NCI-H345 treated with DMSO at 0.1 percent for 48 hours (cell line): ENCODE results near the gene BTBD19.

Experiments used
- DNase-seq: peaks from one replicate; lab custom pipeline; 2025; ENCODE audit not compliant: unreplicated experiment; lab: John Stamatoyannopoulos, UW

The BTBD19 gene

GRCh38 chr1:44853201-44853600 lies 44.9 kb downstream of the BTBD19 start:
- DNase-seq, result no peak

GRCh38 chr1:44854970-44855369 lies 46.6 kb downstream of the BTBD19 start:
- DNase-seq, result no peak

- no peak for DNase-seq
Measured at GRCh38 chr1:44855742-44856141, 47.4 kb downstream of the BTBD19 start.

- DNase-seq, result no peak
Measured at GRCh38 chr1:44857446-44857845, 49.1 kb downstream of the BTBD19 start.

- DNase-seq, result no peak
Measured at GRCh38 chr1:44860331-44860730, 52.0 kb downstream of the BTBD19 start.

GRCh38 chr1:44860891-44861425 lies 52.6 kb downstream of the BTBD19 start:
- DNase-seq, result no peak

GRCh38 chr1:44862829-44863401 lies 54.6 kb downstream of the BTBD19 start:
- DNase-seq, result no peak
